HG02885 (cell line): Measurements from ENCODE around the gene PTPN14.

Experiments used
- ATAC-seq: cut with Tn5 transposase; IDR thresholded peaks from one replicate; pipeline ENCODE4 v1.9.1; 2021; ENCODE audit warnings: mild to moderate bottlenecking; ENCODE audit not compliant: unreplicated experiment, poor library complexity

PTPN14 gene

GRCh38 chr1:214460304-214460916 is 91.0 kb downstream of the PTPN14 start:
- ATAC-seq, result no peak

DNA sequence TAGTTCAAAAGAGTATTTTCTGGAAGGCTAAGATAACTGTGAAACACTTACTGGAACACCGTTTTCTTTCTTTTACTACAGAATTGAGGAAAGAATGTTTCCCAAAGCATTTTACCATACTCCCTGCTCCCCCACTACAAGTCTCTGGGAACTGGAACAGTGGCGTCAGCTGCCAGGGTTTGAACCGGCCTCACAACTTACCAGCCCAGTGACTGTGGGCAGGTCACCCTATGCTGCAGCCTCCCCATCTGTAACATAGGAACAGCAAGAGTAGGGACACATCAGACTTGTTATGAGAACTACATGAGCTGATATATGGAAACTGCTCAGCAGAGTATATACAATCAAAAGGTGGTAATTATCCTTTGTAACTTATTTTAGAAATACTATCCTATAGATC is 91.5 kb downstream of the PTPN14 start:
- no peak for ATAC-seq

DNA sequence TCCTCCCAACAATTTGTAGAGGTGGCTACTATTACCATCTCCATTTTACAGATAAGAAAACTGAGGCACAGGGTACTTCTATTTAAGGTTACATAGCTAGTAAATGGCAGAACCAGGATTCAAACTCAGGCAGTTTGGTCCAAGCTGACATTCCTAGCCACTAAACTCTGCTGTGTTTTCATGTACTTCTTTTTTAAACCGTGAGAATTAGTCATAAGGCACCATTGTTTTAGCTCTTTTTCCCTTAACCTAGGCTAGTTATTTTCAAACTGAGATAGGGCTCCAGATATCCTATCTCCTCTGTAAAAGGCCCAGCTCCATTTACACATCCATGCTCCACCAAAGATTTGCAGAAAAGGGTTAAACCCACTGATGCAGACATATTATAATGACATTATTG is 92.9 kb downstream of the PTPN14 start:
- no peak for ATAC-seq

GRCh38 chr1:214455971-214456867 is 95.2 kb downstream of the PTPN14 start:
- ATAC-seq, result no peak

DNA sequence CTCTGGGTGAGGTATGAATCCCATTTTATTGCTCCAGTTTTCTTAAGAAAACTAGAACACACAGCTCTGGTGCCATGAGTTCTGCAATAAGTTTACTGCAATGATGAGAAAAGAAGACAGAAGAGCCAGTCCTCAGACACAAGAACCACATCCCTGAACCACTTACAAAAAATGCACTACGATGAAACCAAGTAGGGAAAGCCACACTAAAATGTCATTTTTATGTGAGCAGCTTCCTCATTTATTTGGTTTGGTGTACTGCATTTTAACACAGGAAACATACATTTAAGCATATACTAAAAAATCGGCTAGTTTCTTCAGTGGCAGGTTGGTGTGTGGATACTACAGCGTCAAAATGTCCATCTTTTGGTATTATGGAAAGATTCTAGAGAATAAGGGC is 95.9 kb downstream of the PTPN14 start:
- no peak for ATAC-seq

DNA sequence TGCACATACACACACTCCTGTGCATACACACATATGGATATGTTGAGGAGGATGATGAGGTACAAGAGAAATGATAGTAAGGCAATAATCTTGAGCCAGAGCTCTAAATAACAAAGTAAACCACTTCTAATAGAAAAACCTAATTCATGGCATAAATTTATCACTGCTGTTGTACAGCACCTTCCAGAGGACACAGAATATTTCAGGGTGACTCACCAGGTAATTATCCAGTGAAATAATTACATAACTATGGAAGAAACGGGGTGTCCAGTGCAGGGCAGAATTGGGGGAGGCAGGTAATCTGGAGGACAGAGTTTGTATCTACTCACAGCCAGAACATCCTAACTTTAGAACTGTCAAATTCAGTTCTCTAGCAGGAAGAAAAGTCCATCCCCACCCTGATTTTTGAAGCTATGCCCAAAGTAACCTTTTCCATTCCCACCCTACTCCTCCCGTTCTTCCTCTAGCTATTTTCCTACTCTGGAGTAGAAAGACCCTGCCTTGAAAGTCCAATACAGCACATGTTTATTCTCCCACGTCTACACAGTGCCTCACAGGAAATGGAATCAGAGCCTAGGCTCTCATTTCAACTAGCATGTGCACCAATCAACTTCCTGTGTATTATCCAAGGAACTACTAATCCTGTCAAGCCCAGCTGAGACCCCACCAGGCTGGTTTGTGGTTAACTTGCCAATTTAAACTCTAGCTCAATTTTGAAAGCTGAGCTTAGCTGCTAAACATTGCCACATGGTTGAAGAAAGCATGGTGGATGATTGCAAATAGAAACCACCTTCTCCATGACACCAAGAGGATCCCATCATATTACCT is 96.6 kb downstream of the PTPN14 start:
- ATAC-seq, result no peak

DNA sequence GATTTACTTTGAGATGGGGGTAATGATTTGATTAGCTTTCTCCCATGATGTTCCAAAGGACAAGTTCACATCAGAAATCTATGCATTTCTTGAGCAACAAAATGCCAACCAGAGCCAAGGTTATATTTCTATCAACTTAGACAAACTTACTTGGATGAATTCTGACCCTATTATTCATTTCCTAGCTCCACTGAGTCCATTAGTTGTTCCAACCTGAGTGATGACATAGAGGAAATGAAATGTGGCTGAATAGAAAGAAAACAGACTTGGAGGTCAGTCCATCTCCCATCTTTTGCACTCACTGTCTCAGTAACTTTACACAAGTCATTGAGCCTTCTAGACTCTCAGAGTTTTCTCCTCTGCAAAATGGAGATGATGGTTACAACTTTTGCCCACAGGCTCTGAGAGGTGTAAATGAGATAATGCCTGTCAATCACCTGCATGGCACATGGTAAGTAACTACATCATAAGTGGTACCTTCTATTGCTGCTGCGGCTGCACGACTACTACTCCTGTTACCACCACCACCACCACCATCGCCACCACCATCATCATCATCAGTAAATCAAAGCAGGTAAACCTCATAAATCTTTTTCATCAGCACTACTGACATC is 98.2 kb downstream of the PTPN14 start:
- ATAC-seq, result no peak

DNA sequence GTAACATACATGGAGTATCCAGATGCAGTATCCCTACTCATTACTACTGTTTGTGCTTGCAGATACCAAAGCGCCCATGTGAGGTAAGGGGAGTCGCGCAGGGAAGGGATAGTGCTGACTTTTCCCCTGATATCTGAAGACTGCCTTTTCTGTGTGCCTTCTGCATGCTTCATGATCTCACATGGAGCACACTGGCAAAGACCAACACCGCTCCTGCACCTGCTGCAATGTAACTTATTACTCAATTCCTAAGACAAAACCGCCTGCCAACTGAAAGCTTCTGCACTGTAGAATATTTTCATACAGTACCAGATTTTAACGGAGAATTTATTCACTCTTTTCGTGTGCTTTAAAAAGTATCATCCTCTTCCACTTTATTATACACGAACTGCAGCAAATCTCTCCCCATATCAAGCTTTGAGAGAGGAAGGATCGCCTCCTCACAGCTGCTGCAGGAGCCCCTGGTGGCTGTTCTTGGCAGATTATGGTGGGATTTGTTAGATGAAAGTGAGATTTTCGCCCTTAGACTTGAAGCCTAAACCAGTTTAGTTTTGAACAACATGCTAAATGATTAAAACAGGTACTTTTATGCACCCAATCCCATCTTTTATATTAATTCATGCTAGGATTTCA is 99.1 kb downstream of the PTPN14 start:
- no peak for ATAC-seq

GRCh38 chr1:214451596-214451995 is 99.8 kb downstream of the PTPN14 start:
- ATAC-seq, result no peak

DNA sequence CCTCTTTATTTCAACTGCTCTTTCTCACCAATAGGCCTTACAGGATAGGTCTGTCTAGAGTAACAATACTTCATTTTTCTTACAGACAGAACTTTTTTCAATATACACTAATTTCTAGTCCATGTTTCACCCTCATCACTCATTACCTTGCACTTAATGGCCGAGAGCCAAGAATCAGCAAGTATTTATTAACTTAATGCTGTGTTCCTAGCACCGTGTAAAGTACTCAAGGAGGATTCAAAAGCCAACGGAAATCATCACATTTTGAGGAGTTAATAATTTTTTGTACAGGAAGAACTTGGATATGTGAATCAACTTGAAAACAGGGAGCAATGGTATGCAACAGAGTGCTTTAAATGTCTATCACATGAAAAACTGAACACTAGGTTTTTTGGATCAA is 102.0 kb downstream of the PTPN14 start:
- ATAC-seq, result no peak

DNA sequence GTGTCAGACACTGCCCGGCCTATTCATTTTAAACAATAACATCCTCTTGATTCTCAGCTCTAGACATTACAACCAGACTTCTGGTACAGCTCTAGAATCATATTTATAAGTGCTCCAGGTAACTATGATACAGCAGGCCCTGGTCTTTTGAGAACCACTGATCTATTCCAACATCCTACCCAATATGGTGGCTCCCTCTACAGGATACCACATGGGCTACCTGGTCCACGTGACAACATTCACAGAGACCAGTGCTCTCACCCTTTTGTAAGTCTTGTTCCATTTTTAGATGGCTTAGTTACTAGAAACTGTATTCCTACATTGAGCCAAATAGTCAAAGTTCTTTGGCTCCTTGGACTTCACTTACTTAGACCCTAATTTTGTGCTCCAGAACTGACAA is 102.9 kb downstream of the PTPN14 start:
- ATAC-seq, result no peak

DNA sequence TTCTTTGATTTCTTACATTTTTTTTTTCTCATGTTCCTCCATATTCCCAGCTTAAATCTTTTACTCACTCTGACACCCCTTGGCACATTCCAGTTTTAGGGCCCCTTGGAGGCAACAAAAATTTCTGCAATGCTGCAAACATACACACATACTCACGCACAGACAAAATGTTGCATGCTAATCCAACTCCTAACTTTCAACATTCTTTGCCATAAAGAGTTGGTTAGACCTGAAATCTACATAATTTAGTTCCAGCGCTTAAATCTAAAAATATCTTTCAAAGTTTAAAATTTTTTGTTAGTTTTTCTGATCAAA is 103.9 kb downstream of the PTPN14 start:
- no peak for ATAC-seq

DNA sequence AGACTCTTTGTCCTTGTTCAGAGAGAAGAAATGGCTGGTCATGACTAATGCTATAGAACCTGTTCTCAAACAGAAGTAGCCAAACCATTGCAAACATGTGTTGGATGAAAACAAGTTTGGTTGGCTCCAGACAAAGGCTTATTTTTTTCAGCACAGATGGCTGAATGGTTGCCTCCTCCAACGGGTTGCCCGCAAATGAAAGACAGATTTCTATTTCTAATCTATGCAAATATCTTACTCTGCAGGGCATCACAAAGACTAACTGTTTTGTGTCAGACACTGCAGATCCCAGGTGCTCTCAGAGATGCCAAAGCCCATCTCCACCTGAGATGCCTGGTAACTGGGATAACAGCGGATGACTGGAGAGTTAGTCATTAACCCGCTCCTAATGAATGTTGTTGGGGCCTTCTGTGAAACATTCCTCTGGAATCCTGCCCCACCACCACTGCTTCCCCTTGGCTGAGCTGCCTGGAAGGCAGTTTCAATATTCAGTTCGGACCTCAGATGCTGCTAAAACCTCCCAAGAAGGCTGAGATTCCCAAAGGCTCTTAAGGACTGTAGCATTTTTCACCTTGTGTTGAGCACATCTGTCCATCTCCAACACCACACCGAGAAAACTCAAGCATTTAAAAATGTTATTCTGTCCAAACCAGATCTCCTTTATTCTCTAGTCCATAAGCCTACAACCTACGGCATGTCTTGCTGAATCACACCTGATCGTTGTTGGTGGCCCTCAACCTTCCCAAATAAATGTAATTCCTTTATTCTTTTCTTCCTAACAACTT is 104.4 kb downstream of the PTPN14 start:
- ATAC-seq, result no peak

DNA sequence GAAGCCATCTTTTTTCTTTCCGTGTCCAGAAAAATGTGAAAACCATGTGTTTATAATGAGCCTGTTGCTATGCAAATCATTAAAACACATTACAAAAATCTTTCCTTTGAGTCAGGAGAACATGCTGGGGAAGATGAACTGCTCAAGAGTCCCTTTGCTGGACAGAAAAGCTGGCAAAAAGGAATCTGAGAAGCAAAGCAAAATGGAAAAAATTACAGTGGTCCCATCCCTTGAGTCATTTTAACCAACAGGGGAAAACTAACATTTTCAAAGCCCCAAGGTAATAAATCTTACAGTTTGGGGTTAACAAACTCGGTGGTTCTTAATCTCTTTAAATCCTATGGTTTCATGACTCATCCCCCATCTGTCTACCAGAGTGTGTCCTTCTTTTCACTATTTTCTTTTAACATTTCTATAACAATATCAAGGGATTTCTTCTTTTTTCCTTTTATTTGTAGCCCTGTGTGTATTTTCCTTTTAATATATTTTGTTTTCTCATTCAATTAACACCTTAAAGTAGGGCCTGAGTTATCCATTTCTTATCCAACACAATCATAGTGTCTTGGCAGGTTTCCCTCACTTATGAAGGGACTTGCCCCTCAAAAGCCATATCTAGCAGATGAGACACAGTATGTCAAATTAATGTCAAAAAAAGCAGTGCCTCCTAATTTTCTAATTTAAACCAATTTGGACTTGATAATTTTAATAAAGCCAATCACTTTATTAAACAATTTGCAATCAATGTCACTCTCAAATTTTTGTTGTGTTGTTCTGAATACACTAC is 105.4 kb downstream of the PTPN14 start:
- ATAC-seq, result no peak

GRCh38 chr1:214445199-214445598 is 106.2 kb downstream of the PTPN14 start:
- ATAC-seq, result no peak

DNA sequence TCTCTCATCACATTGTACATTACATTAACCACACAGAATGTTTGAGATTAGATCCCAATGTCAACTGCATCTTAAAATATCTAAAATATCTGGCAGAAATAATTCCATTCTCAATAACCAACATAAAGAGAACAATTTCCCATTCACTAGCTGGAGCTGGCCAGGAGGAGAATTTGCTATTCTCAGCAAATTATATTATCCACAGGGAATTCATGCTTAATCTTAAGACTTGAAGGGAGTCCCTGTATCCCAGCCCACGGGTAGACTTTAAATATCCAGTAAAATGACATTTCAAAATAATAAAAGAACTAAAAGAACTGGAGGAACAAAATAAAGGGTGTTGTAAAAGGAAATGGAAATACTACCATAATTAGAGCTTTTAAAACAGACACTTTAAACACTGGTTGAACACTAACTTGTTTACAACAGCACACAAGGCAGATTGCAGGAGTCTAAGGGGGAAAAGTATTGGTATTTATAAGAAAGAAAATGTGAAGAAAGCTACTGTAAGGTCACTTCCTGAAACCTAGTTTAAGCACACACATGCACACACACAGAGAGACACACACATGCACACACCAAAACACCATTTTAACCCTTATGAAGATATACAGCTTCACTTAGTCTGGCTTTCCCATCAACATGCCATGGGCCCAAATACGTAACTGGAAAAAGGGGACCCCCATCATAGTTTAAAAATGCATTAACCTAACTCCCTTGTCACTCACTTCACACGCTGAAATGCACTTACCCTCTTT is 107.0 kb downstream of the PTPN14 start:
- no peak for ATAC-seq

- ATAC-seq, result no peak
These were observed 110.3 kb downstream of the PTPN14 start for GRCh38 chr1:214441119-214441518.
